ENCODE results near the gene PDCD2L. TPM values are rescaled to one million over a fixed set of nuclear protein-coding genes. Genes with fewer than 3 reads are reported as not detected.
"Not testable (repeated sequence)": the region's sequence is repeated elsewhere in the genome, so short reads cannot be mapped to it uniquely, and the experiment has no call there.

Gene PDCD2L
- total RNA-seq, 1 donor from 2014 or later = 50.8 TPM

- no peaks in the 10 kb centered on the region for H3K9me3 Mint-ChIP-seq
- peaks cover 60% of the 10 kb centered on the region for H3K36me3 Mint-ChIP-seq (ENCODE audit: low read depth)
- H3K27ac Mint-ChIP-seq = no peak overlapping the region
- peaks cover 11% of the 10 kb centered on the region for H3K4me1 Mint-ChIP-seq
- no peak for DNase-seq
- no peak overlapping the region for H3K4me3 Mint-ChIP-seq
- H3K27me3 Mint-ChIP-seq = no peaks in the 10 kb centered on the region
- intact Hi-C loops (cut with micrococcal nuclease) = no loop called here
Measured at GRCh38 chr19:34452723-34453122, 48.5 kb downstream of the PDCD2L start.

GRCh38 chr19:34454091-34454490, 49.9 kb downstream of the PDCD2L start:
- Mint-ChIP-seq H3K27me3 (no peaks in the 10 kb centered on the region), H3K36me3 (ENCODE audit: low read depth) (peaks cover 59% of the 10 kb centered on the region), H3K9me3 (no peaks in the 10 kb centered on the region), H3K4me3 (no peak overlapping the region), H3K27ac (peak overlapping the region; percentile 15), H3K4me1 (peaks cover 10% of the 10 kb centered on the region)
- no peak for DNase-seq
- intact Hi-C loops (cut with micrococcal nuclease) = no loop called here

GRCh38 chr19:34454685-34455084, 50.5 kb downstream of the PDCD2L start:
- no peaks in the 10 kb centered on the region for H3K27me3 Mint-ChIP-seq

GRCh38 chr19:34455783-34456480, 51.7 kb downstream of the PDCD2L start:
- H3K27me3 Mint-ChIP-seq; DNase-seq; intact Hi-C loops (cut with micrococcal nuclease); H3K9me3 Mint-ChIP-seq; H3K27ac Mint-ChIP-seq; H3K4me3 Mint-ChIP-seq: not testable (repeated sequence)
- Mint-ChIP-seq H3K36me3 (ENCODE audit: low read depth) (peaks cover 63% of the 10 kb centered on the region), H3K4me1 (peaks cover 11% of the 10 kb centered on the region)

More at GRCh38 chr19:34454685-34455084, 50.5 kb downstream of the PDCD2L start:
- Mint-ChIP-seq H3K36me3 (ENCODE audit: low read depth) (peaks cover 59% of the 10 kb centered on the region), H3K9me3 (no peaks in the 10 kb centered on the region), H3K4me1 (peaks cover 11% of the 10 kb centered on the region), H3K4me3 (no peak overlapping the region), H3K27ac (no peak overlapping the region)
- DNase-seq = no peak
- intact Hi-C loops (cut with micrococcal nuclease) = no loop called here

- Mint-ChIP-seq H3K4me3 (no peak overlapping the region), H3K36me3 (ENCODE audit: low read depth) (peaks cover 71% of the 10 kb centered on the region), H3K4me1 (peaks cover 13% of the 10 kb centered on the region), H3K9me3 (no peaks in the 10 kb centered on the region), H3K27me3 (no peaks in the 10 kb centered on the region), H3K27ac (no peak overlapping the region)
- intact Hi-C loops (cut with micrococcal nuclease) = no loop called here
- DNase-seq = no peak
Measured at GRCh38 chr19:34457446-34457845, 53.2 kb downstream of the PDCD2L start.

- H3K4me3 Mint-ChIP-seq = no peak overlapping the region
- H3K27me3 Mint-ChIP-seq = no peaks in the 10 kb centered on the region
- no peaks in the 10 kb centered on the region for H3K9me3 Mint-ChIP-seq
Measured at GRCh38 chr19:34458677-34459076, 54.5 kb downstream of the PDCD2L start.

GRCh38 chr19:34459614-34460013, 55.4 kb downstream of the PDCD2L start:
- intact Hi-C loops (cut with micrococcal nuclease) = no loop called here
- H3K27me3 Mint-ChIP-seq = no peaks in the 10 kb centered on the region
- peaks cover 68% of the 10 kb centered on the region for H3K36me3 Mint-ChIP-seq (ENCODE audit: low read depth)
- H3K4me3 Mint-ChIP-seq = no peak overlapping the region
- no peaks in the 10 kb centered on the region for H3K9me3 Mint-ChIP-seq
- H3K27ac Mint-ChIP-seq = no peak overlapping the region
- H3K4me1 Mint-ChIP-seq = peaks cover 9% of the 10 kb centered on the region
- DNase-seq = no peak

More at GRCh38 chr19:34458677-34459076, 54.5 kb downstream of the PDCD2L start:
- intact Hi-C loops (cut with micrococcal nuclease) = no loop called here
- Mint-ChIP-seq H3K36me3 (ENCODE audit: low read depth) (peaks cover 71% of the 10 kb centered on the region), H3K4me1 (peaks cover 11% of the 10 kb centered on the region), H3K27ac (no peak overlapping the region)
- no peak for DNase-seq

- H3K9me3 Mint-ChIP-seq = no peaks in the 10 kb centered on the region
- H3K36me3 Mint-ChIP-seq (ENCODE audit: low read depth) = peaks cover 79% of the 10 kb centered on the region
- no peak overlapping the region for H3K27ac Mint-ChIP-seq
- intact Hi-C loops (cut with micrococcal nuclease) = no loop called here
- H3K27me3 Mint-ChIP-seq = no peaks in the 10 kb centered on the region
- H3K4me3 Mint-ChIP-seq = no peak overlapping the region
- H3K4me1 Mint-ChIP-seq = peaks cover 6% of the 10 kb centered on the region
- DNase-seq = no peak
Measured at GRCh38 chr19:34461375-34462100, 57.3 kb downstream of the PDCD2L start.

- H3K9me3 Mint-ChIP-seq; H3K27ac Mint-ChIP-seq; H3K27me3 Mint-ChIP-seq; H3K4me1 Mint-ChIP-seq; H3K4me3 Mint-ChIP-seq; DNase-seq; intact Hi-C loops (cut with micrococcal nuclease): not testable (repeated sequence)
- H3K36me3 Mint-ChIP-seq (ENCODE audit: low read depth) = peaks cover 77% of the 10 kb centered on the region
Measured at GRCh38 chr19:34464785-34465184, 60.6 kb downstream of the PDCD2L start.

GRCh38 chr19:34468409-34468808, 64.2 kb downstream of the PDCD2L start:
- H3K36me3 Mint-ChIP-seq (ENCODE audit: low read depth) = peaks cover 70% of the 10 kb centered on the region
- H3K9me3 Mint-ChIP-seq = no peaks in the 10 kb centered on the region
- H3K4me1 Mint-ChIP-seq = peaks cover 5% of the 10 kb centered on the region
- H3K4me3 Mint-ChIP-seq = no peak overlapping the region
- H3K27me3 Mint-ChIP-seq = no peaks in the 10 kb centered on the region
- DNase-seq = no peak
- H3K27ac Mint-ChIP-seq = no peak overlapping the region
- intact Hi-C loops (cut with micrococcal nuclease) = no loop called here

GRCh38 chr19:34469026-34469425, 64.8 kb downstream of the PDCD2L start:
- DNase-seq; H3K4me1 Mint-ChIP-seq; intact Hi-C loops (cut with micrococcal nuclease); H3K9me3 Mint-ChIP-seq; H3K27me3 Mint-ChIP-seq; H3K4me3 Mint-ChIP-seq; H3K27ac Mint-ChIP-seq: not testable (repeated sequence)
- peaks cover 68% of the 10 kb centered on the region for H3K36me3 Mint-ChIP-seq (ENCODE audit: low read depth)

GRCh38 chr19:34471906-34472700, 67.9 kb downstream of the PDCD2L start:
- H3K36me3 Mint-ChIP-seq (ENCODE audit: low read depth) = peaks cover 50% of the 10 kb centered on the region
- H3K4me1 Mint-ChIP-seq = peaks cover 12% of the 10 kb centered on the region
- H3K27me3 Mint-ChIP-seq = no peaks in the 10 kb centered on the region
- intact Hi-C loops (cut with micrococcal nuclease) = no loop called here
- H3K9me3 Mint-ChIP-seq = no peaks in the 10 kb centered on the region
- no peak overlapping the region for H3K27ac Mint-ChIP-seq
- no peak overlapping the region for H3K4me3 Mint-ChIP-seq
- no peak for DNase-seq

GRCh38 chr19:34474233-34474989, 70.2 kb downstream of the PDCD2L start:
- Mint-ChIP-seq H3K27me3 (peaks cover 11% of the 10 kb centered on the region), H3K27ac (no peak overlapping the region)
- intact Hi-C loops (cut with micrococcal nuclease) = loop anchor here (2.0 kb wide), 1 partner anchor 26 kb away; no protein-coding TSS in a partner anchor

More at GRCh38 chr19:34474233-34474989, 70.2 kb downstream of the PDCD2L start:
- Mint-ChIP-seq H3K4me3 (no peak overlapping the region), H3K9me3 (no peaks in the 10 kb centered on the region), H3K4me1 (peaks cover 7% of the 10 kb centered on the region), H3K36me3 (ENCODE audit: low read depth) (peaks cover 36% of the 10 kb centered on the region)
- no peak for DNase-seq

Measured in activated CD4-positive, alpha-beta T cell treated with anti-CD3 and anti-CD28 coated beads, Interleukin-2, amount 10 ng/mL, durations not matched to agents 24 days and 14 days (primary cell).